ENCODE measurements around the gene WNT2.

GRCh38 chr7:117279931-117280557, 42.8 kb downstream of the WNT2 start:
- TF ChIP-seq CTCF (IDR thresholded peaks at IDR 0.05; ENCODE audit: insufficient read depth, low read length, poor library complexity, severe bottlenecking) (no peak), EZH2phosphoT487 (conservative IDR thresholded peaks at IDR 0.05; ENCODE audit: low read length) (no peak)
